HG02970 (cell line): ENCODE data around the gene CLIC1.

Source experiments
- ATAC-seq: cut with Tn5 transposase; IDR thresholded peaks from one replicate; pipeline ENCODE4 v1.9.1; 2021; ENCODE audit warnings: mild to moderate bottlenecking, moderate library complexity, moderate number of reproducible peaks; ENCODE audit not compliant: unreplicated experiment, low FRiP score

Gene CLIC1

DNA sequence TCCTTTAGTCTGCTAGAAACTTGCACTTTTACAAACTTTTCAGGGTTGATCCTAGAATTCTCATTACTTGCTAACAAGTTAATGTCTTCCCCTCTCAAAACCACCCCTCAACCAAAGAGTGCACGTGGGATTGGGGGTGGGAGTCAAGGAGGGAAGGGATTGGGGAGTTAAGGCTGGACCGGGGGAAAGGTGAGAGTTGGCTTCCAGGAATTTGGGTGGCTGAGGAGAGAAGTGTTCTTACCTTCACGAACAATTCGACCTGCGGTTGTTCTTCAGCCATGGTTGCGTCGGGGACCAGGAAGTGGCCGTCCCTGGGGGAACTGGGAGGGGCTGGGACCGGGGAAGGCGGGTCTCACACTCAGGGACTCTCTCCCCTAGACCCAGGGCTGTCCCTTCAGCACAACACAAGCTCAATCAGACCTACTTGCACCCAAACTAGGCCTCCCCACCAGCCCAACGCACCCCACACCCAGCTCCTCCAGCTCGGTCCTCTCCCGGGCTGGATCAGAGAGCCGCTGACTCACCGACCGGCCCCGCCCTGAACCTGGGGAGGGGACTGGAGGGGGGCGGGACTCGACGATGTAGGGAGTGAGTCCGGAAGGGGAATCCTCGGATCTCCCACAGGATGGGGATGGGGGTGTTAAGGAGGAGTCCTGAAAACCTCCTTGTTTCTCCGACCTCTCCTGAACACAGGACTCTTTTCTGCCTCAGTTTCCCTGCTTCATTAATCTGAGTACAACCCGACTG is at the start of gene CLIC1:
TSS of gene CLIC1 (minus strand) at position 510 of the 747 bp plus-strand sequence. CDS start at position 280, 230 bp downstream.
- no peak for ATAC-seq

GRCh38 chr6:31785475-31785874 is 49.1 kb upstream of the CLIC1 start:
- ATAC-seq: no peak

GRCh38 chr6:31784098-31784925 is 48.0 kb upstream of the CLIC1 start:
- no peak for ATAC-seq

- no peak for ATAC-seq
Measured at GRCh38 chr6:31782126-31782855, 46.0 kb upstream of the CLIC1 start.

DNA sequence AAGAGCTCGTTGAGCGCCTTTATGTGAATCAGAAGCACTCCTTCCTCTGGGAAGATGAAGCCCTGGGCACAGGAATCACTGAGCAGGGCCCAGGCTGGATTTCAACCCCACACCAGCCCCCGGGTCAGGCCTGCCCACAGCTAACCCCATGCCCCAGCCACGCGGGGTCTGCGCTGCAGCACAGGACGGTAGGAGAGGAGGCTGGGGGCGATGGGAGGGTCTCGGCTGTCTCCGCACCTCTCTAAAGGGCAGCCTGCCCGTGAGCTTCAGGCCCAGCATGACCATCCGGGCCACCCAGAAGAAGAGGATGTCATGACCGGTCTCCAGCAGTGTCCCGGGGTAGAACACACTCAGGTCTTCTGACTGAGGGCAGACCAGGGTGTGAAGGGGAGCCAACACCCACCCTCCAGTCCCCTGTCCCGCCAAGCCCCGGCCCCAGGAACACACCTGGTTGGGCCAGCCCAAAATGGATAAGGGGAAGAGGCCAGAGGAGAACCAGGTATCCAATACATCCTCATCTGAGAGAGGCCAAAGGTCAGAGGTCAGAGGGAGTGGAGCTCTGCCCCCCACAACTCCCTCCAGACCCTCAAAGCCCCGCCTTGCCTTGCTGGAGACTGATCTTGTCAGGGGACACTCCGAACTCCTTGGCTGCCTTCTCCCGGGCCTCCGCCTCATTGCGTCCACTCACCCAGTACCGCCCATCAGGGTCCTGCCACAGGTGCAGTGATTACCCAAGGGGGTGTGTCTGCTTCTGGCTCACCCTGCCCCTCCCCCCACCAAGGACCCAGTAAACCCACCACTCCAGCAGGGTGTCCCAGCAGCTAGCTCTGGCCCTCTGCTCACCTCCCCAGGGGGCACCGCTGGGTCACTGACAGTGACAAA is 45.2 kb upstream of the CLIC1 start:
- no peak for ATAC-seq

GRCh38 chr6:31780507-31781243 is 44.3 kb upstream of the CLIC1 start:
- no peak for ATAC-seq

DNA sequence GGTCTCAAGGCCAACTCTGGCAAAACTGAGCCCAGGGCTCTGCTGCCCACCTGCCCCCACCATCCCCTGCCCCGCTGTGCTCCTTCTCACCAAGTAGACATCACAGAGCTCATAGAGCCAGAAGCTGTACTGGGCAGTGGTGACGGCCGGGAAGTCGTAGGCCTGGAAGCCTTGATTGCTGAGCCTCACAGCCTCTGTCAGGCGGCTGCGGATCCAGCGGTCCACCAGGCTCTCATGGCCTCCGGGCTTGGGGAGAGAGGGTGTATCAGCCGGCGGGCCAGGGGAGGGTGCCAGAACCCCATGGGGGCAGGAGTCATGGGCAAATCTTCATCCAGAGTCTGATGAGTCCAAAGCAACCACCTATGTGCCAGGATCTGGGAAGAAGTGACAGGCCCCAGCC is 43.6 kb upstream of the CLIC1 start:
- ATAC-seq: no peak

GRCh38 chr6:31778999-31779885 is 42.9 kb upstream of the CLIC1 start:
- no peak for ATAC-seq

- ATAC-seq: no peak
Measured at GRCh38 chr6:31778193-31778592, 41.9 kb upstream of the CLIC1 start.

GRCh38 chr6:31777667-31778050 is 41.3 kb upstream of the CLIC1 start:
- no peak for ATAC-seq

- peak; percentile 58 for ATAC-seq
Measured at GRCh38 chr6:31776989-31777666, 40.8 kb upstream of the CLIC1 start, which contains the start of gene VWA7. VWA7 (minus strand) TSS chr6:31777328; CDS start chr6:31776779, 549 bp downstream.

GRCh38 chr6:31776485-31776988 is 40.2 kb upstream of the CLIC1 start:
- no peak for ATAC-seq

- no peak for ATAC-seq
Measured at GRCh38 chr6:31775633-31776484, 39.5 kb upstream of the CLIC1 start.

GRCh38 chr6:31775184-31775583 is 38.9 kb upstream of the CLIC1 start:
- no peak for ATAC-seq

- ATAC-seq: no peak
Measured at GRCh38 chr6:31771992-31772358, 35.6 kb upstream of the CLIC1 start.

GRCh38 chr6:31770860-31771259 is 34.5 kb upstream of the CLIC1 start:
- ATAC-seq: no peak
